ENCODE data around the gene NAT9.

The NAT9 gene

GRCh38 chr17:74759941-74760340 lies 16.2 kb downstream of the NAT9 start:
- no peak for DNase-seq

GRCh38 chr17:74759243-74759801 lies 16.8 kb downstream of the NAT9 start:
- peak in 1 of 2 donors; percentile 83 for DNase-seq

DNA sequence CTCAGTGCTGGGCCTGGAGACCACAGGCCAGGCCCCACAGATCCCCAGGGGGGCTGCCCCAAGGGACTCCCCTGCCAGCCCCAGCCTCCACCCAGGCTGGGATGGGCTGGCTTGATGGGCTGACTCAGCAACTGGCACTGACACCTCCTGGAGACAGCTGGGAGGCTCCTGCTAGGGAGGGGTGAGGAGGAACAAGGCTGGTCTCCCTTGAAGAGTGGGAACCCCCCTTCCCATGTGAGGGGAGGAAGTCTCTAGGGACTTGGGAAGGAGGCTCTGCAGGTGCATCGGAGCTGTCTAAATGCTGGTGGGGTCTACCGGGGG lies 17.3 kb downstream of the NAT9 start:
- peak in 1 of 2 donors; percentile 42 for DNase-seq

GRCh38 chr17:74757931-74758847 lies 18.0 kb downstream of the NAT9 start:
- DNase-seq: no peak

DNA sequence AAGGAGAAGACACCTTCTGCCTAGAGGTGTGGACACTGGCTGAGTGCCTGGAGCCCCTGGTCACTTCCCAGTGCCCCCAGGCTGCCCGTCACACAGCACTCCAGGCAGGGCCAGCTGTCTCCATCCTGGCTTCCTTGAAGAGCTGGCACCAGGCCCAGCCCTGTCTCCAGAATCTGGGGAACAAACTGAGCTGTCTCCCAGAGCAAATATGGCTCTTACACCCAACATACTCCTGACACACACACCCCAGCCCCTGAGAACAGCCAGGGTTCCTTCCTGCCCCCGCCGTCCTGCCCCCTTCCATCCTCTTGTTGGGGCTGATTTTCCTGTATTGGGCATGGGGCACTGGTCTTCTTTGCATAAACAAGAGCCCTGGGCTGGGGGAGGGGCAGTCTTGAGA lies 18.6 kb downstream of the NAT9 start:
- no peak for DNase-seq

- DNase-seq: no peak
Observed at GRCh38 chr17:74756891-74757290, 19.3 kb downstream of the NAT9 start.

DNA sequence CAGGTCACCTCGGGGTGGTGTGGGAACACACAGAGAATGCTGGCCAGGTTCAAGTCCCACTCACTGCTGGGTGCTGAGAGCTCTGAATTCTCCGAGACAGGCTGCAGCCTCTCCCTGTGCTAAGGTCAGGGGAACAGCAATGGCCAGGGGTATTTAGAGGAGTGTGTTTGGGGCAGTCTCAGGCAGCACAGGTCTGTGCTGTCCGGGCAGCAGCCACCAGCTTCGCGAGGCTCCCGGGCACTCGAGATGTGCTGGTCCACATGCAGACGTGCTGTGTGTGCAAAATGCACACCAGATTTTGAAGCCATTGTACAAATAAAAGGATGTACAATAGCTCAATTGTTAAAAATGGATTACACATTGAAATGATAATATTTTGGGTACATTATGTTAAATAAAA lies 20.6 kb downstream of the NAT9 start:
- DNase-seq: no peak

- DNase-seq: no peak
Observed at GRCh38 chr17:74754832-74755231, 21.3 kb downstream of the NAT9 start.

GRCh38 chr17:74752822-74753401 lies 23.2 kb downstream of the NAT9 start:
- no peak for DNase-seq

DNA sequence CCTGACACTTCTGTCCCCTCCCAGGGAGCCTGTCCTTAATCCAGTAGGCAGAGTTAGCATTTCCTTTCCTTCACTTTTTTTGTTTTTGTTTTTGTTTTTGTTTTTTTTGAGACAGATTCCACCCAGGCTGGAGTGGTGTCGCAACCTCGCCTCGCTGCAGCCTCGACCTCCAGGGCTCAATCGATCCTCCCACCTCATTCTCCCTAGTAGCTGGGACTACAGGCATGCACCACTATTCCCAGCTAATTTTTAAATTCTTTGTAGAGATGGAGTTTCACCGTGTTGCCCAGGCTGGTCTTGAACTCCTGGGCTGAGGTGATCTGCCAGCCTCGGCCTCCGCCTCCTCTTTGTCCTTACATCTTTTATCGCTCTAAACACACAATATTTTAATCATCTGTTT lies 23.7 kb downstream of the NAT9 start:
- DNase-seq: no peak

DNA sequence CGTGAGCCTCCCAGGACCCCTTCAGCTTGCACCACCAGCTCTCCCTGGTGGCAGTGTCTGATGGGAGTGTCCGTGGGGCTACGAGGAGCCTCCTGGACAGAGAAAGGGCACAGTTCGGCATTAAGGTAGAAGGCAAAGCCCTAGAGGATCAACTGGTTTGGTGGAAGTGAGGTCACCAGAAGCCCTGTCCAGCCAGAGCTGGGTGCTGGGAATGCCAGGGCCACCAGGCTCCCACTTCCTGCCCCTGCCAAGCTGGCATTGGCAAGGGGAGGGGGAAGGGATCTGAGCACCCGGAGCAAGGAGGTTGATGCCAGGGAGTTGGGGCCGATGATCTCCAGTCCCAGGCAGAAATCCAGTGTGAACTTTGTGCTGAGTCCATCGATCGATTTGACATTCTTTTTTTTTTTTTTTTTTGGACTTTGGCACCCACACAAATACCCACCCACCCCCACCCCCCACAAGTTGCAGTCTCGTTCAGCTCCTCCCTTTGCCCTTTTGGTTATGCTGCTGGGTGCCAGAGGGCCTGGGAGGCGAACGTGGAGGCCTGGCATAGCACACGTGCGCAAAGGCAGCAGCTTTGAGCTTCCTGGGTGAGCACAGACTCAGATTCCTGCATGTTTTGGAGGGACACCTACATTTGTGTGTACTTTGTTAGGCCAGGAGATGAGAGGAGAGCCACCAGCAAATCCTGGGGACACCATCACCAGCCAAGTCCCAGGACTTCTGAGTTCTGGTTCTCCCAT lies 25.6 kb downstream of the NAT9 start:
- DNase-seq: no peak

DNA sequence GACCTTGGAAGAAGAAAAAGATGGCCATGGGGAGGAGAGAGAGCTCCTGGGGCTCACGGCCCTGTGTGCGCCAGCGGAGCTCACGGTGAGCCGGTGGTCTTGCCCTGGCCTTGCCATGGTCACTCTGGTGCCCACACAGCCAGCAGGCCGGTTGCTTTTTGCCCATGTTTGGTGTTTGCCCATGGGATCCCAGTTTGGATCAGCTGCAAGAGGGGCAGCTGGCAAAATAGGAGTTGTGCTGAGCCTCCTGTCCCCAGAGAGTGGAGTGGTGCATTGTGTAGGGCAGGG lies 26.2 kb downstream of the NAT9 start:
- DNase-seq: no peak

- DNase-seq: no peak
Observed at GRCh38 chr17:74749279-74750038, 26.7 kb downstream of the NAT9 start.

DNA sequence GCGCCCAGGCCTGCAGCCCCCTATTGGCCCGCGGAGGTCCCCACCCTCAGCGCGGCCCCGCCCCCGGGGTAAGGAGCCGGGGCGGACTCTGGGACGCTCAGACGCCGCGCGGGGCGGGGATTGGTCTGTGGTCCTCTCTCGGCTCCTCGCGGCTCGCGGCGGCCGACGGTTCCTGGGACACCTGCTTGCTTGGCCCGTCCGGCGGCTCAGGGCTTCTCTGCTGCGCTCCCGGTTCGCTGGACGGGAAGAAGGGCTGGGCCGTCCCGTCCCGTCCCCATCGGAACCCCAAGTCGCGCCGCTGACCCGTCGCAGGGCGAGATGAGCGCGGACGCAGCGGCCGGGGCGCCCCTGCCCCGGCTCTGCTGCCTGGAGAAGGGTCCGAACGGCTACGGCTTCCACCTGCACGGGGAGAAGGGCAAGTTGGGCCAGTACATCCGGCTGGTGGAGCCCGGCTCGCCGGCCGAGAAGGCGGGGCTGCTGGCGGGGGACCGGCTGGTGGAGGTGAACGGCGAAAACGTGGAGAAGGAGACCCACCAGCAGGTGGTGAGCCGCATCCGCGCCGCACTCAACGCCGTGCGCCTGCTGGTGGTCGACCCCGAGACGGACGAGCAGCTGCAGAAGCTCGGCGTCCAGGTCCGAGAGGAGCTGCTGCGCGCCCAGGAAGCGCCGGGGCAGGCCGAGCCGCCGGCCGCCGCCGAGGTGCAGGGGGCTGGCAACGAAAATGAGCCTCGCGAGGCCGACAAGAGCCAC lies 27.4 kb downstream of the NAT9 start, which contains the start of gene NHERF1:
Gene NHERF1, plus strand, starts transcription at position 100 of the 750 bp plus-strand sequence. Its CDS starts 219 bp downstream, at position 319.
- peak; percentile 69 to 88 for DNase-seq

DNA sequence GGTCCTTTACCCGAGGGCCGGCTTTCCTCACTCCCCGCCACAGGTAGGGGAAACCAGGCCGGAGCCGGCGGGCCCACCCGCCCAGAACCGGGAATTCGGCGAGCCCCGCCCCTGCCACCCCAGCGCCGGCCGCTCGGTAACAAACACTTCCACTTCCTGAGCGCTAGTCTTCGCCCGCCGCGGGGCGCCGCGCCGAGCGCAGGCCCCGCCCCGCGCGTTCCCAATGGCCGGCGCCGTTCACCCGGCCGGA lies 27.9 kb downstream of the NAT9 start:
- DNase-seq: no peak

GRCh38 chr17:74746922-74747321 lies 29.2 kb downstream of the NAT9 start:
- DNase-seq: peak in 1 of 2 donors; percentile 23

- DNase-seq: no peak
Observed at GRCh38 chr17:74746376-74746775, 29.8 kb downstream of the NAT9 start.

GRCh38 chr17:74745548-74746177 lies 30.5 kb downstream of the NAT9 start:
- no peak for DNase-seq

GRCh38 chr17:74744714-74745547 lies 31.2 kb downstream of the NAT9 start:
- DNase-seq: peak; percentile 9 to 67

GRCh38 chr17:74744349-74744713 lies 31.8 kb downstream of the NAT9 start:
- no peak for DNase-seq

GRCh38 chr17:74743755-74744154 lies 32.4 kb downstream of the NAT9 start:
- DNase-seq: no peak
